Ascending aorta (tissue), 2 donors: ENCODE data around the gene SPINDOC. TPM values are rescaled to one million over a fixed set of nuclear protein-coding genes. Genes with fewer than 3 reads are reported as not detected.

ENCODE experiments used
- DNase-seq, 2 donors: peaks; one replicate each; pipeline ENCODE4 v3.0.0-alpha.2; 2019; ENCODE audit warnings: low spot score in 2 of 2
- H3K27ac ChIP-seq, 2 donors: fragments of 200-600 bp; sonication (generic); one replicate each; pipeline ENCODE4 v1.5.1; 2016 to 2017; ENCODE audit warnings: mild to moderate bottlenecking in 1 of 2
- H3K27me3 ChIP-seq: fragments of 200-600 bp; sonication (generic); one replicate; pipeline ENCODE4 v1.5.1; 2017
- H3K36me3 ChIP-seq, 2 donors: fragments of 200-600 bp; sonication (generic); one replicate each; pipeline ENCODE4 v1.5.1; 2016
- H3K4me1 ChIP-seq, 2 donors: fragments of 200-600 bp; sonication (generic); one replicate each; pipeline ENCODE4 v1.5.1; 2016 to 2017; ENCODE audit warnings: mild to moderate bottlenecking in 1 of 2
- H3K4me3 ChIP-seq, 2 donors: fragments of 200-600 bp; sonication (generic); one replicate each; pipeline ENCODE4 v1.5.1; 2016 to 2017; ENCODE audit warnings: mild to moderate bottlenecking in 1 of 2
- H3K9me3 ChIP-seq, 2 donors: fragments of 200-600 bp; sonication (generic); one replicate each; pipeline ENCODE4 v1.5.1; 2016
- intact Hi-C: fragments of 100-400 bp; cut with DNase I; formaldehyde crosslinking; loops from one replicate; pipeline ENCODE4 v1.15.1; 2023
- total RNA-seq: library from RNA; depleted of rRNA; stranded (reverse); fragments of >200 nt; gene quantifications from one replicate; pipeline ENCODE4 v1.1.0, GENCODE V29; 2016
- TF ChIP-seq, protein P1 (sequence below), 3 experiments: fragments of 200-600 bp in 2 of 3; fragments of 450-650 bp in 1 of 3; sonication (generic) in 2 of 3; IDR thresholded peaks; one replicate each; pipeline ENCODE4 v1.5.1; 2016 to 2019; ENCODE audit warnings: antibody characterized with exemption in 3 of 3, mild to moderate bottlenecking in 1 of 3, moderate library complexity in 1 of 3

SPINDOC gene
- total RNA-seq, 1 donor from 2014 or later = 5.0 TPM

DNA sequence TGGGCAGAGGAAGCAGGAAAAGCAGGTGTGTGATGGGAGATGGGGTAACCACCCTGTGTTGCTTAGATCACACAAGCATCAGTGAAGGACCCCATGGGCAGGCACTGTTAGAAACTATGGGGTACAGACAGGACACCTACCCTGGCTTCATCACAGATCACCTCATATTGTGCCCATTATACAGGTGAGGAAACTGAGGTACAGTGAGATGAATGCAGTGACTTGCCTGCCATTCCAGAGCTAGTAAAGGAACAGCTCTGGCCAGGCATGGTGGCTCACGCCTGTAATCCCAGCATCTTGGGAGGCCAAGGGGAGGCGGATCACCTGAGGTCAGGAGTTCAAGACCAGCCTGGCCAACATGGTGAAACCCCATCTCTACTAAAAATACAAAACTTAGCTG lies 19.8 kb downstream of the SPINDOC start:
- Histone ChIP-seq H3K27ac (no peak overlapping the region), H3K9me3 (no peaks in the 10 kb centered on the region), H3K36me3 (no peaks in the 10 kb centered on the region), H3K4me1 (peaks cover 4 to 8% of the 10 kb centered on the region in 2 donors), H3K27me3 (no peaks in the 10 kb centered on the region), H3K4me3 (no peak overlapping the region)
- TF ChIP-seq, protein P1, sequence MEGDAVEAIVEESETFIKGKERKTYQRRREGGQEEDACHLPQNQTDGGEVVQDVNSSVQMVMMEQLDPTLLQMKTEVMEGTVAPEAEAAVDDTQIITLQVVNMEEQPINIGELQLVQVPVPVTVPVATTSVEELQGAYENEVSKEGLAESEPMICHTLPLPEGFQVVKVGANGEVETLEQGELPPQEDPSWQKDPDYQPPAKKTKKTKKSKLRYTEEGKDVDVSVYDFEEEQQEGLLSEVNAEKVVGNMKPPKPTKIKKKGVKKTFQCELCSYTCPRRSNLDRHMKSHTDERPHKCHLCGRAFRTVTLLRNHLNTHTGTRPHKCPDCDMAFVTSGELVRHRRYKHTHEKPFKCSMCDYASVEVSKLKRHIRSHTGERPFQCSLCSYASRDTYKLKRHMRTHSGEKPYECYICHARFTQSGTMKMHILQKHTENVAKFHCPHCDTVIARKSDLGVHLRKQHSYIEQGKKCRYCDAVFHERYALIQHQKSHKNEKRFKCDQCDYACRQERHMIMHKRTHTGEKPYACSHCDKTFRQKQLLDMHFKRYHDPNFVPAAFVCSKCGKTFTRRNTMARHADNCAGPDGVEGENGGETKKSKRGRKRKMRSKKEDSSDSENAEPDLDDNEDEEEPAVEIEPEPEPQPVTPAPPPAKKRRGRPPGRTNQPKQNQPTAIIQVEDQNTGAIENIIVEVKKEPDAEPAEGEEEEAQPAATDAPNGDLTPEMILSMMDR (IDR thresholded peaks at IDR 0.05) = no peak
- no peak for DNase-seq
- intact Hi-C loops = no loop called here

- Histone ChIP-seq H3K9me3 (no peaks in the 10 kb centered on the region), H3K27me3 (no peaks in the 10 kb centered on the region), H3K4me3 (no peak overlapping the region), H3K27ac (no peak overlapping the region), H3K36me3 (no peaks in the 10 kb centered on the region), H3K4me1 (peaks cover 7 to 12% of the 10 kb centered on the region in 2 donors)
- no peak for DNase-seq
- TF ChIP-seq, protein P1 (IDR thresholded peaks at IDR 0.05) = no peak
- intact Hi-C loops = loop anchor here (5.0 kb wide), 1 partner anchor 53 kb away; no protein-coding TSS in a partner anchor
Measured at GRCh38 chr11:63834535-63835157, 21.4 kb downstream of the SPINDOC start.

DNA sequence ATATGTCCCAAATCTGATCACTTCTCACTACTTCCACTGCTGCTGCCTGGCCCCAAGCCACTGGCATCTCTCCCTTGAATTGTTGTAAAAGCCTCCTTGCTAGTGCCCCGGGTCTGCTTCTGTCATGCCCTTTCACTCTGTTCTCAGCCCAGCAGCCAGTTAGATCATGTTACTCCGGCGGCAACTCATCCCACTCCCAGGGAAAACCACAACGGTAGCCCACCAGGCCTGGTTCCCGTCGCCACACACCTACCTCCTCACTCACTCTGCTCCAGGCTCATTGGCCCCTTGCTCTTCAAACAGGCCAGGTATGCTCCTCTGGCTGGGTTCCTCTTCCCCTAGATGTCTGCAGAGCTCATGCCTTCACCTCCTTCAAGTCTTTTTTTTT lies 21.9 kb downstream of the SPINDOC start:
- Histone ChIP-seq H3K27ac (no peak overlapping the region), H3K4me3 (no peak overlapping the region), H3K4me1 (peaks cover 7 to 12% of the 10 kb centered on the region in 2 donors), H3K27me3 (no peaks in the 10 kb centered on the region), H3K36me3 (no peaks in the 10 kb centered on the region), H3K9me3 (no peaks in the 10 kb centered on the region)
- TF ChIP-seq, protein P1 (IDR thresholded peaks at IDR 0.05) = no peak
- DNase-seq = no peak
- intact Hi-C loops = loop anchor here (5.0 kb wide), 1 partner anchor 52 kb away; no protein-coding TSS in a partner anchor

DNA sequence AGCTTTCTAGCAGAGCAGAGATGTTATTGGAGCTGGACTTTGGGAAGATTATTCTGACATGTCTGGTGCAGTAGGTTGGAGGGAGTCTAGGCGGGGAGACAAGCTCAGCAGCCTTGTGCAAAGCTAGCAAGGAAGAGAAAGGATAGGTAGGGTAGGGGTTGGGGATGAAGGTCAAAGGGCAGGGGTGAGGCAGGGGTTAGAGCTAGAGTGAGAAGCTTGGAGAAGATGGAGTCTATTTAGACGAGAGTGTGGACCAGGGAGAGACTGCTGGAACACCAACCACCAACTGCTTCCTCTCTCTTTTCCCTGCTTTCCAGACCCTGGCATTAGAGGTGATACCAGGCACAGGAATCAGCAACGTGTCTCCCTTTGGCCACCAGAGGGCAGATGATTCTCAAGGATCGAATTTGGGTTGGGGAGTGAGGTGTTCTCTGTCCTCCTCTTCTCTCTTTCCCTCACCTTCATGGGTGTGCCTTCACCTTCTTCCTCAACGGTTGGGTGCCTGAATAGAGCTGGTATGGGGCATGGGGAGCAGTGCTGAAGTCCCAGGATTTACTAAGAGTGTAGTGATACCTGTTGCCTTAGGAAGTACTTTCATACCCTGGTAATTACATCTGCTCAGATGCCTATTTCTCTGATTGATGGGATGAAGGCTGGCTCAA lies 23.9 kb downstream of the SPINDOC start:
- peak; percentile 31 to 92 for DNase-seq
- intact Hi-C loops = loop anchor here (1.0 to 5.0 kb wide), 4 partner anchors 50 to 311 kb away; partner anchors contain the start of gene ZFTA

DNA sequence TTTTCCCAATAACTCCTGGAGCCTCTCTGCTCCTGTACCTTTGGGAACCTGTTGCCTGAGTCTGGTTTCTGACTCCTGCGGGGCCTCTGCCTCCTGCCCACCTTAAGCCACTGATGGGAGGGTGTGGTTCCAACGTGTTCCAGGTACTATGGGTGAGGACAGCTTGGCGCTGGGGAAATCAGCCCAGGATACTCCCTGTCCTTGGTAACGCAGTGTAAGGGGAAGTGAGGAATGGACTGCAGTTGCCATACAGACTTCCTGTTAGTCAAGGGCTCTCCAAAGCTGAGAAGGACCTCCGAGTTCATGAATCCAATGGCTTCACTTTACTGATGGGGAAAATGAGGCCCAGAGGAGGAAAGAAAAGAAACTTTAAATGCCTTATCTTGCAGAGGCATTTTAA lies 24.5 kb downstream of the SPINDOC start:
- DNase-seq = no peak
- Histone ChIP-seq H3K27ac (peak overlapping the region; percentile 81 to 83), H3K9me3 (no peaks in the 10 kb centered on the region), H3K4me3 (peak overlapping the region in 1 of 2 donors; percentile 93), H3K4me1 (peaks cover 7 to 38% of the 10 kb centered on the region in 2 donors), H3K27me3 (no peaks in the 10 kb centered on the region), H3K36me3 (peaks cover 0 to 5% of the 10 kb centered on the region in 2 donors)
- intact Hi-C loops = loop anchor here (1.0 to 5.0 kb wide), 8 partner anchors 24 to 311 kb away; partner anchors contain the start of genes NAA40, SPINDOC and ZFTA
- TF ChIP-seq, protein P1 (IDR thresholded peaks at IDR 0.05) = no peak

More for the DNA sequence above, 23.9 kb downstream of the SPINDOC start:
- Histone ChIP-seq H3K4me3 (no peak overlapping the region), H3K27ac (peak overlapping the region; percentile 81 to 83), H3K27me3 (no peaks in the 10 kb centered on the region), H3K4me1 (peaks cover 7 to 32% of the 10 kb centered on the region in 2 donors), H3K9me3 (no peaks in the 10 kb centered on the region), H3K36me3 (no peaks in the 10 kb centered on the region)
- TF ChIP-seq, protein P1 (IDR thresholded peaks at IDR 0.05) = peak; percentile 77 to 88 (median 86)
